Right kidney (tissue), 1 donor: ENCODE results near the gene HUNK.

ENCODE experiments used
- DNase-seq: peaks from one replicate; pipeline ENCODE4 v3.0.0-alpha.2; 2016

HUNK gene

DNA sequence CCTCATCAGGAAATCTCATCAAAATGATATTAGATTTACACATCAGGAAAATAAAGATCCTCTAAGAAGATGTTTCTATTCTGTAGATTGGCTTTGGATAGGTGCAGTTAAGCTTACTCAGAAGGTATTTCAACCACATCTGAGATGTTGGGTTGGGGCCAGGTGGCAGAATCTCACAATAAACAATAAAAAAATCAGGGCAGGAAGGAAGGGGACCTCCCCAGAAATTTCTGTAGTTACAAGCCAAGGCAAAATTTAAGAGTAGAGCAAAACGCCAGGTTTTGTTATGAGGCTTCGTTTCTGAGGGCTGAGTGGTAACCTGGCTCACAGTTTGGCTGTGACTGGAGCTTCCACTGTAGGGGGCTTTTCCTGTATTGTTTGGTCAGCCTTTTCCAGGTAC lies 84.8 kb downstream of the HUNK start:
- DNase-seq: no peak

- no peak for DNase-seq
Measured at GRCh38 chr21:31959881-31960280, 87.1 kb downstream of the HUNK start.

GRCh38 chr21:31961027-31961426 lies 88.2 kb downstream of the HUNK start:
- DNase-seq: no peak

DNA sequence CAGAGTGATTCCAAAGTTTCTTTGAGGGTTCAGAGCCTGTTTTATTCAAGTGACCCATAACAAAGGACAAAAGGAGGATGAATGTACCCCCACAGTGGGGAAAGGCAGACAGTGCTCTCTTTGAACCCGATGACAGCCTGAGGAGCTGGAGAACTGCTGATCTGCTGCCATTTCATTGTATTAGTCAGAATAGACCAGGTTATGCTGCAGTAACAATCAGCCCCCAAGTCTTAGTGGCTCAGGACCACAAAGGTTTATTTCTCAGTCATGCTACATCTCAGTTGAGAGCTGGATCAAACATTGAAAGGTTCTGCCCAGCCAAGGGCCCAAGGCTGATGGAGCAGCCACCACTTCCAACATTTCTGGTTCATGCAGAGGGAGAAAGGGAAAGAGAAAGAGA lies 88.9 kb downstream of the HUNK start:
- no peak for DNase-seq

- no peak for DNase-seq
Measured at GRCh38 chr21:31964692-31965091, 91.9 kb downstream of the HUNK start.

DNA sequence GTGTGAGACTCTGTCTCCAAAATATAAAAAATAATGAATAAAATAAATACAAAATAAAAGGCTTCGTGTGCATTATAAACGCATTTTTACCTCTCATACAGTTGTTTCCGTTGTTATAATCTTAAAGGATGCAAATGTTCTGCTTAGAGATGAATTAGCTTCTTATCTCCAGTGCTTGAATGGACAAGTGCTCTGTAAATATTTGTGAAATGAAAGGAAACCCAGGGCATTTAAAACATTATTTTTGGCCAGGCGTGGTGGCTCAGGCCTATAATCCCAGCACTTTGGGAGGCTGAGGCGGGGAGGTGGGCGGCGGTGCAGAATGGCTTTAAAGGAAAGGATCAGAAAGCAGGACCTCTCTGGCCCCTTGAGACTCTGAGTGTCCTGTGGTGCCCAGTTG lies 94.5 kb downstream of the HUNK start:
- no peak for DNase-seq

DNA sequence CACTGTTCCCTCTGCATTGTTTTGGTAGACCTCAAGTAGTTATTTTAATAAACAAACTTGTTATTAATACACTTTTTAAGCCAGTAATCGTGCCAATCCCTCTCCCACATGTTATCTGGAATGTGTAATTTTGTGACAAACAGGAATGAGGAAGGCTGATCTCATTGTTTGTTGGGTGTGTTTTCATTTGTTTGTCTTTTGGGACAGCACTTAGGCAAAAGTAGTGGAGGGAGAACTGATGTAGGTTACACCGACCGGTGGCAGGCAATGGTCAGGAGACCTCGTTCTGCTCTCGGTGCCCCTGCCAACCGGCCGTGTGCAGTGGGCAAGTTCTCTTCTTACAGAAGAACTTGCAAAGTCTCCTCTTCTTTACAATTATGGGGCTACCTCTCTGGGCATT lies 99.8 kb downstream of the HUNK start:
- no peak for DNase-seq

DNA sequence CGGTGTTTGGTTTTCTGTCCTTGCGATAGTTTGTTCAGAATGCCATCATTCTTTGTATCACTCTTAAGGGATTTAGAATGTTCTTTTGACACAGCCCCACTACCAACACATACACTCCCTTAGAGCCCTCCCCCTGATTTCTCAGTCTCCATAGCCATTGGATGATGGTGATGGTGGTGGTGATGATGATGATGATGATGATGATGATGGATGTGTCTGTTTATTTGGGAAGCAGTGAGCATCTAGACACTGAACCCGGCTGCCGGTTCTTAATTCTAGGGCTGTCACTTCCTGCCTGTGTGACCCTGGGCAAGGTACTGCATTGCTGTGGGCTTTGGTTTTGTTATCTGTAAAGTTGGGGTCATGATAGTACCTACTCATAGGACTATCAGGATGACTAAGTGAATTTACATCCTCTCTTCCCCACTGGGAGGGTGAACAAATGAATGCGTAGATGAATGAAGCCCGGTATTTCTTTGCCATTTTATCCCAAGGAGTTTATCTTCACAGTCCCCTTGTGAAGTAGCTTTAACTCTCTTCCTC lies 100.7 kb downstream of the HUNK start:
- DNase-seq: no peak

GRCh38 chr21:31974454-31974985 lies 101.7 kb downstream of the HUNK start:
- no peak for DNase-seq

GRCh38 chr21:31975491-31975890 lies 102.7 kb downstream of the HUNK start:
- no peak for DNase-seq

- no peak for DNase-seq
Measured at GRCh38 chr21:31977816-31978215, 105.0 kb downstream of the HUNK start.

GRCh38 chr21:31983120-31983519 lies 110.3 kb downstream of the HUNK start:
- no peak for DNase-seq

DNA sequence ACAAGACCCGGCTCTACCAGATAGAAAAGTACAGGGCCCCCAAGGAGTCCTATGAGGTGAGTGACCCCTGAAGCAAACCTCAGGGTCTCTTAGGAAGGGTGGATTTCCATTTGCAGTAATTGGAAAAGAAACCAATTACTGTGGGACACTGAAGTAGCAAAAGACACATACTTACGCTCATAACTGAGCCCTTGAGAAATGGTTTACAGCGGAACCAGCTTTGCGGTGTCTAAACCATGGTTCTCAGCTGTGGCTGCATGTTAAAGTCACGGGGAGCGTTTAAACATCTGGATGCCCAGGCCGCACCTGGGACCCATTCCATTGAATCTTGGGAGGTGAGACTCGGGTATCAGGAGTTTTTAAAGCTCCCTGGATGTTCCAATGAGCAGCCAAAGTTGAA lies 110.7 kb downstream of the HUNK start:
- no peak for DNase-seq

DNA sequence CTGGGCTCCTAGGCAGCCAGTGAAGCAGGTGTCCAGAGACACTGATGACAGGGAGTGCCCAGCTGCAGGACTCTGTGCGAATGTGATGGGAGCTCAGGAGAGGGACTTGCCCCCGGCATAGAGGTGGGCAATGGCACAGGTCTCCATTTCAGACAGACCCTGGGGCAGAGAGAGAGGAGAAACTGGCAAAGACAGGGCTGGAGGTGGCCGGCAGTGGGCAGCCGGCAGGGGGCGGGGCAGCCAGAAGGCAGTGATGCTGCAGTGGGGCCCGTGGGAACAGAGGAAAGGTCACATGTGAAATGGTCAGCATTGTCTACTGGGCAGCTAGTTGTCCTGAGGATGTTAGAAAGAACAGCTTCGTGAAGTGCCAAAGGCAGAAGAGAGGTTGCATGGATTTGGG lies 112.6 kb downstream of the HUNK start:
- no peak for DNase-seq

GRCh38 chr21:31986035-31986856 lies 113.4 kb downstream of the HUNK start:
- no peak for DNase-seq

- DNase-seq: no peak
Measured at GRCh38 chr21:31987696-31988095, 114.9 kb downstream of the HUNK start.

- no peak for DNase-seq
Measured at GRCh38 chr21:31988492-31989290, 115.9 kb downstream of the HUNK start.

GRCh38 chr21:31991356-31992331 lies 118.8 kb downstream of the HUNK start:
- DNase-seq: no peak

DNA sequence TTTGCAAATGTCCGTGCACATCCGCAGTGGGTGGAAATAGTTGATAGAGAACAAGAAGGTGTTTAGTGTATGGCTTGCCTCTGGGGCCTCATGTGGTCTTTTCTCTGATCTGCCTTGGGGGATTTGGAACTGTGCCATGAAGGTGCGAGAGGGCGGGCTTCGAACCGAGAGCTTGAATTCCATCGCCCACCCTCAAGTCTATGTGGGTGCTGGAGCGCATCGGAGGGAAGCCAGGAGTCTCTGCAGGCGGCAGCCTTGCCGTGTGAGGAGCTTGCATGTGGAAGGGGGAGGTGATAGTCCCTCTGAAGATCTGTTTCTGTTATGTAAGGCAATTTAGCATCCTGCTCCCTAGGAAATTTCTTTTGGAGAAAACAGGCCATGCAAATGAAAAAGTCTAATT lies 119.6 kb downstream of the HUNK start:
- no peak for DNase-seq

- no peak for DNase-seq
Measured at GRCh38 chr21:31993826-31994825, 121.3 kb downstream of the HUNK start.

GRCh38 chr21:31997191-31997590 lies 124.4 kb downstream of the HUNK start:
- DNase-seq: no peak
